Activated CD4-positive, alpha-beta T cell treated with anti-CD3 and anti-CD28 coated beads for 48 hours (primary cell): ENCODE measurements around the gene KEAP1.

ENCODE experiments used
- DNase-seq: peaks from one replicate; pipeline ENCODE4 v3.0.0-alpha.2; 2020

KEAP1 gene

DNA sequence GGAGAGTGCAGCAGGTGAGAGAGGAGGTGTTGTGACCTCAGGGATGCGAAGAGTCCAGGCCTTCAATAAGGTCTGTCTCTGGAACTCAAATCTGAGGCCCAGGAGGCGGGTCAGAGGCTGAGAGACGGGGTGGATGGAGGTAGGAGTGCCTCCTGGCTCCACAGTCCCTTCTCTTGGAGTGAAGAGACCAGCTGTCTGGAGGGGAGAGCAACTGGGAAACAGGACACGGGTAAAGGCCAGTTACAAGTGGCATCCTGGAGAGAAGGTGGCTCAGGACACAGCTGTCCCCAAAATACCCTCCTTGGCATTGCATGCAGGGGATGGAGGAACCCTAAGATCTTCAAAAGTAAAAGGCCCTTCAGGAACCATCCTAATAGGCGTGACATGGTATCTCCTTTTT lies 63.6 kb downstream of the KEAP1 start:
- no peak for DNase-seq
